Effector memory CD4-positive, alpha-beta T cell (primary cell): ENCODE results near the gene ARL17A.
"Not testable (repeated sequence)": the region's sequence is repeated elsewhere in the genome, so short reads cannot be mapped to it uniquely, and the experiment has no call there.

Experiments
- DNase-seq, 3 donors: peaks; one replicate each; pipeline ENCODE4 v3.0.0-alpha.2; 2020
- H3K27ac ChIP-seq: 2 replicates; pipeline ENCODE4 v1.7.0; 2013; ENCODE audit warnings: mild to moderate bottlenecking, low read length, moderate library complexity; ENCODE audit not compliant: insufficient read depth, poor library complexity, severe bottlenecking
- H3K27me3 ChIP-seq: replicated peaks from 2 replicates; pipeline ENCODE4 v1.7.0; 2013; ENCODE audit warnings: mild to moderate bottlenecking, low read length; ENCODE audit not compliant: insufficient read depth, control insufficient read depth, poor library complexity, severe bottlenecking
- H3K36me3 ChIP-seq: 2 replicates; pipeline ENCODE4 v1.7.0; 2013; ENCODE audit warnings: mild to moderate bottlenecking, low read length, moderate library complexity; ENCODE audit not compliant: control insufficient read depth, insufficient read depth
- H3K4me1 ChIP-seq: 2 replicates; pipeline ENCODE4 v1.7.0; 2013; ENCODE audit warnings: low read length, mild to moderate bottlenecking; ENCODE audit not compliant: control insufficient read depth, insufficient read depth, poor library complexity, severe bottlenecking
- H3K4me3 ChIP-seq: 2 replicates; pipeline ENCODE4 v1.7.0; 2013; ENCODE audit warnings: low read length, low read depth, mild to moderate bottlenecking; ENCODE audit not compliant: insufficient read depth, poor library complexity, severe bottlenecking
- H3K9me3 ChIP-seq: 2 replicates; pipeline ENCODE4 v1.7.0; 2013; ENCODE audit warnings: mild to moderate bottlenecking, low read length, moderate library complexity; ENCODE audit not compliant: control insufficient read depth

Gene ARL17A

GRCh38 chr17:46474489-46474888, 105.0 kb downstream of the ARL17A start:
- not testable (repeated sequence) for H3K36me3 ChIP-seq, H3K27ac ChIP-seq, H3K4me1 ChIP-seq, H3K4me3 ChIP-seq, DNase-seq, H3K9me3 ChIP-seq, H3K27me3 ChIP-seq

- H3K27ac ChIP-seq, H3K9me3 ChIP-seq: not testable (repeated sequence)
These were observed 111.9 kb downstream of the ARL17A start for GRCh38 chr17:46467618-46468017.

More at GRCh38 chr17:46467618-46468017, 111.9 kb downstream of the ARL17A start:
- H3K36me3 ChIP-seq, H3K27me3 ChIP-seq, H3K4me3 ChIP-seq, H3K4me1 ChIP-seq, DNase-seq: not testable (repeated sequence)
